Endothelial cell of umbilical vein (primary cell): ENCODE results near the gene MIER1. TPM values are rescaled to one million over a fixed set of nuclear protein-coding genes. Genes with fewer than 3 reads are reported as not detected.

Experiments used
- BruUV-seq: library from RNA; stranded (reverse); fragments of 400-500 nt; replicated peaks from 2 replicates; lab custom pipeline; 2021; lab: Mats Ljungman, UMichigan
- CTCF ChIA-PET: fragments of 300-600, 350-600 bp; sonication (Branson Sonifier 250); formaldehyde crosslinking; loops from one replicate; lab custom pipeline; 2021; ENCODE audit warnings: antibody characterized with exemption, inconsistent platforms; lab: Charles Lee
- POLR2A ChIA-PET: fragments of 300-600, 350-600 bp; sonication (Branson Sonifier 250); formaldehyde crosslinking; loops from one replicate; lab custom pipeline; 2021; ENCODE audit warnings: antibody characterized with exemption, inconsistent platforms; lab: Charles Lee
- DNase-seq: peaks from one replicate; pipeline ENCODE4 v3.0.0-alpha.2; 2011; ENCODE audit warnings: low read depth, low spot score
- FAIRE-seq: peaks from 2 replicates; lab custom pipeline; 2011; peaks lifted over from hg19 to GRCh38; lab: Jason Lieb, UNC
- H2AFZ ChIP-seq: 2 replicates; pipeline ENCODE4 v1.6.0; 2012; ENCODE audit warnings: low read depth, low read length, control low read depth, inconsistent platforms
- H3K27ac ChIP-seq: 2 replicates; pipeline ENCODE4 v1.5.1; 2011; ENCODE audit warnings: low read depth, mild to moderate bottlenecking, control low read depth, low read length, moderate library complexity; ENCODE audit not compliant: insufficient read depth
- H3K27me3 ChIP-seq, 2 experiments: 2 replicates each; pipeline versions ENCODE4 v1.6.0 to v1.6.1; 2011; ENCODE audit warnings: low read length in 2 of 2, mixed read lengths in 1 of 2; ENCODE audit not compliant: control insufficient read depth in 2 of 2, insufficient read depth in 2 of 2
- H3K36me3 ChIP-seq, 2 experiments: 2 replicates in 1 of 2; 3 replicates in 1 of 2; pipeline ENCODE4 v1.5.1; 2011; ENCODE audit warnings: low read length in 2 of 2, mild to moderate bottlenecking in 1 of 2, moderate library complexity in 1 of 2; ENCODE audit not compliant: control insufficient read depth in 2 of 2, insufficient read depth in 2 of 2; ENCODE audit errors: extremely low read depth in 1 of 2
- H3K4me1 ChIP-seq: 3 replicates; pipeline ENCODE4 v1.5.1; 2011; ENCODE audit warnings: mild to moderate bottlenecking, low read length; ENCODE audit not compliant: control insufficient read depth, insufficient read depth; ENCODE audit errors: extremely low read depth
- H3K4me2 ChIP-seq: 2 replicates; pipeline ENCODE4 v1.6.1; 2011; ENCODE audit warnings: low read length, control low read depth, mixed read lengths; ENCODE audit not compliant: insufficient read depth
- H3K4me3 ChIP-seq, 3 experiments: fragments of 200-600 bp in 1 of 3; sonication (generic), shearing (Covaris generic) in 1 of 3; replicated peaks in 1 of 3; 2 replicates each; pipeline ENCODE4 v1.5.1; 2011 to 2016; ENCODE audit warnings: control low read depth in 3 of 3, low read length in 3 of 3, mild to moderate bottlenecking in 2 of 3, inconsistent platforms in 1 of 3, low read depth in 1 of 3, moderate library complexity in 1 of 3; ENCODE audit not compliant: insufficient read depth in 1 of 3
- H3K79me2 ChIP-seq: 2 replicates; pipeline ENCODE4 v1.6.0; 2012; ENCODE audit warnings: low read length, inconsistent platforms; ENCODE audit not compliant: control insufficient read depth, insufficient read depth
- H3K9ac ChIP-seq: replicated peaks from 2 replicates; pipeline ENCODE3; 2011; ENCODE audit warnings: low read length, control low read depth; ENCODE audit not compliant: insufficient read depth; ENCODE audit errors: extremely low read depth
- H3K9me1 ChIP-seq: replicated peaks from 3 replicates; pipeline ENCODE4 v1.6.0; 2011; ENCODE audit warnings: mild to moderate bottlenecking, low read length; ENCODE audit not compliant: control insufficient read depth, insufficient read depth; ENCODE audit errors: extremely low read depth
- H3K9me3 ChIP-seq: replicated peaks from 2 replicates; pipeline ENCODE4 v1.5.1; 2012; ENCODE audit warnings: low read length, inconsistent platforms; ENCODE audit not compliant: control insufficient read depth, insufficient read depth
- H4K20me1 ChIP-seq: replicated peaks from 2 replicates; pipeline ENCODE3; 2011; ENCODE audit warnings: mild to moderate bottlenecking, low read length; ENCODE audit not compliant: control insufficient read depth, insufficient read depth; ENCODE audit errors: extremely low read depth
- CTCF ChIP-seq, 2 donors: IDR thresholded peaks; 1 replicate in 1 of 2; 2 replicates in 1 of 2; pipeline ENCODE4 v1.5.1; 2011; ENCODE audit warnings: low read length in 2 of 2, mild to moderate bottlenecking in 2 of 2, moderate library complexity in 2 of 2, control low read depth in 1 of 2, inconsistent platforms in 1 of 2, low read depth in 1 of 2; ENCODE audit not compliant: insufficient read depth in 1 of 2; ENCODE audit errors: extremely low read depth in 1 of 2
- EZH2 ChIP-seq: IDR thresholded peaks from 2 replicates; pipeline ENCODE4 v1.6.1; 2012; ENCODE audit warnings: borderline replicate concordance, low read depth, mild to moderate bottlenecking, moderate library complexity, low read length, inconsistent platforms; ENCODE audit not compliant: severe bottlenecking
- FOS ChIP-seq: IDR thresholded peaks from 2 replicates; pipeline ENCODE4 v1.6.1; 2011; ENCODE audit warnings: mild to moderate bottlenecking, low read length, moderate library complexity, borderline replicate concordance; ENCODE audit not compliant: insufficient read depth
- GATA2 ChIP-seq: IDR thresholded peaks from 2 replicates; pipeline ENCODE4 v1.7.0; 2011; ENCODE audit warnings: low read depth, mild to moderate bottlenecking, moderate library complexity, mixed read lengths, low read length; ENCODE audit not compliant: insufficient read length, insufficient read depth
- JUN ChIP-seq: IDR thresholded peaks from 2 replicates; pipeline ENCODE4 v1.6.1; 2011; ENCODE audit warnings: borderline replicate concordance, low read depth; ENCODE audit not compliant: insufficient read length, insufficient read depth
- MAX ChIP-seq: IDR thresholded peaks from 2 replicates; pipeline ENCODE4 v1.6.1; 2011; ENCODE audit not compliant: insufficient read depth, insufficient read length
- MYC ChIP-seq: IDR thresholded peaks from one replicate; pipeline ENCODE4 v1.6.1; 2011; ENCODE audit warnings: mild to moderate bottlenecking, low read depth, low read length
- POLR2A ChIP-seq: IDR thresholded peaks from 2 replicates; pipeline ENCODE4 v1.6.1; 2012; ENCODE audit warnings: low read depth, mild to moderate bottlenecking, control low read depth, low read length
- POLR2AphosphoS5 ChIP-seq: IDR thresholded peaks from 2 replicates; pipeline ENCODE4 v1.6.1; 2012; ENCODE audit warnings: low read depth, mild to moderate bottlenecking, control low read depth, low read length, moderate library complexity; ENCODE audit not compliant: insufficient read depth
- dilution Hi-C: fragments of 300-500 bp; cut with MboI; formaldehyde crosslinking; loops from one replicate; pipeline ENCODE4 v1.15.0; 2019; ENCODE audit warnings: low sequenced_read_pairs; ENCODE audit not compliant: extremely low pct_ligation_motif_present
- intact Hi-C: fragments of 100-400 bp; cut with micrococcal nuclease; formaldehyde crosslinking; loops from one replicate; pipeline ENCODE4 v1.10.0; 2022
- polyA plus RNA-seq, 4 experiments: library from polyadenylated mRNA; depleted of rRNA in 3 of 4; stranded (reverse) in 3 of 4; unstranded in 1 of 4; fragments of >200 nt; gene quantifications; 2 replicates each; pipeline versions ENCODE4 v1.2.1 to v1.2.3, GENCODE V29; 2011 to 2012; ENCODE audit warnings: missing spikeins in 1 of 4
- total RNA-seq: library from RNA; stranded (reverse); gene quantifications from 2 replicates; pipeline ENCODE4 v1.2.3, GENCODE V29; 2021

MIER1 gene
- total and polyA plus RNA-seq, 2 donors (not counting 3 experiments of a cell fraction or from before 2014, with no cell fraction given) = 7.3 to 36.8 TPM

GRCh38 chr1:66938613-66939012 lies 13.8 kb downstream of the MIER1 start:
- CTCF ChIA-PET = no interaction called here
- Histone ChIP-seq H3K4me2 (peak overlapping the region; percentile 12), H4K20me1 (peaks cover 2% of the 10 kb centered on the region), H3K36me3 (no peaks in the 10 kb centered on the region), H2AFZ (no peak overlapping the region), H3K9me3 (no peaks in the 10 kb centered on the region), H3K4me3 (no peak overlapping the region), H3K27ac (no peak overlapping the region), H3K9ac (no peak overlapping the region), H3K9me1 (no peaks in the 10 kb centered on the region), H3K79me2 (peaks cover 97% of the 10 kb centered on the region), H3K27me3 (no peaks in the 10 kb centered on the region), H3K4me1 (peaks cover 25% of the 10 kb centered on the region)
- POLR2A ChIA-PET = no interaction called here
- peak; percentile 50 for DNase-seq
- no peak for FAIRE-seq
- dilution Hi-C loops (no loop called here), intact Hi-C loops (loop anchor here (1.0 to 10.0 kb wide), 2 partner anchors 13 to 604 kb away; no protein-coding TSS in a partner anchor)
- no TSS peak for BruUV-seq
- no peak for TF ChIP-seq EZH2
- TF ChIP-seq POLR2A = no peak
- TF ChIP-seq CTCF (IDR thresholded peaks at IDR 0.05; ENCODE audit: extremely low read depth in 1 of 2, insufficient read depth in 1 of 2, low read depth in 1 of 2, low read length in 2 of 2) = no peak
- no peak for TF ChIP-seq MYC
- no peak for TF ChIP-seq POLR2AphosphoS5
- no peak for TF ChIP-seq GATA2
- TF ChIP-seq JUN = peak; percentile 64
- TF ChIP-seq FOS = peak; percentile 72
- no peak for TF ChIP-seq MAX
